GM23338 (cell line): ENCODE measurements around the gene CHCHD10. TPM values are rescaled to one million over a fixed set of nuclear protein-coding genes. Genes with fewer than 3 reads are reported as not detected.

Experiments
- ATAC-seq: fragments of 200-7000 bp; cut with Tn5 transposase; 3 replicates; pipeline ENCODE4 v1.9.1; 2020
- DNase-seq: peaks from one replicate; pipeline ENCODE4 v3.0.0-alpha.2; 2015; ENCODE audit warnings: low spot score
- H2AFZ ChIP-seq: fragments of 200-600 bp; sonication (generic); 2 replicates; pipeline ENCODE4 v1.8.0; 2016; ENCODE audit warnings: antibody characterized with exemption, mild to moderate bottlenecking, moderate library complexity
- H3F3A ChIP-seq: fragments of 200-600 bp; sonication (generic); replicated peaks from 2 replicates; pipeline ENCODE4 v1.8.0; 2017; ENCODE audit warnings: antibody characterized with exemption, mixed run types, low read depth
- H3K27ac ChIP-seq: fragments of 200-600 bp; sonication (generic); 2 replicates; pipeline ENCODE4 v1.6.1; 2016; ENCODE audit warnings: low read depth
- H3K27me3 ChIP-seq: fragments of 200-600 bp; sonication (generic); 2 replicates; pipeline ENCODE4 v1.8.0; 2016; ENCODE audit warnings: mild to moderate bottlenecking, mixed run types, moderate library complexity; ENCODE audit not compliant: insufficient read depth
- H3K36me3 ChIP-seq: fragments of 200-600 bp; sonication (generic); 2 replicates; pipeline ENCODE4 v1.8.0; 2016; ENCODE audit warnings: mild to moderate bottlenecking; ENCODE audit not compliant: insufficient read depth
- H3K4me1 ChIP-seq: fragments of 200-600 bp; sonication (generic); 2 replicates; pipeline ENCODE4 v1.8.0; 2016; ENCODE audit warnings: mild to moderate bottlenecking, moderate library complexity; ENCODE audit not compliant: insufficient read depth
- H3K4me2 ChIP-seq: fragments of 200-600 bp; sonication (generic); 2 replicates; pipeline ENCODE4 v1.7.1; 2017; ENCODE audit warnings: mixed run types
- H3K4me3 ChIP-seq: fragments of 200-600 bp; sonication (generic); 2 replicates; pipeline ENCODE4 v1.6.1; 2016; ENCODE audit warnings: mixed run types
- H3K79me2 ChIP-seq: fragments of 200-600 bp; sonication (generic); replicated peaks from 2 replicates; pipeline ENCODE4 v1.8.0; 2017; ENCODE audit warnings: mild to moderate bottlenecking; ENCODE audit not compliant: insufficient read depth
- H3K9me2 ChIP-seq: fragments of 200-600 bp; sonication (generic); 2 replicates; pipeline ENCODE4 v1.8.0; 2017; ENCODE audit not compliant: insufficient read depth
- H4K20me1 ChIP-seq: fragments of 200-600 bp; sonication (generic); replicated peaks from 2 replicates; pipeline ENCODE4 v1.8.0; 2017; ENCODE audit warnings: mild to moderate bottlenecking; ENCODE audit not compliant: insufficient read depth
- H3K27ac Mint-ChIP-seq: 2 replicates; pipeline ENCODE4 v1.8.0; 2020; ENCODE audit warnings: inconsistent platforms, mild to moderate bottlenecking, moderate library complexity, mixed read lengths
- H3K27me3 Mint-ChIP-seq: 3 replicates; pipeline ENCODE4 v1.8.0; 2022; ENCODE audit warnings: low read depth, mild to moderate bottlenecking, moderate library complexity, mixed read lengths, inconsistent platforms; ENCODE audit not compliant: insufficient read depth, poor library complexity
- H3K36me3 Mint-ChIP-seq: 3 replicates; pipeline ENCODE4 v1.8.0; 2021; ENCODE audit warnings: low read depth, mild to moderate bottlenecking, inconsistent platforms, moderate library complexity, mixed read lengths
- H3K4me1 Mint-ChIP-seq: 3 replicates; pipeline ENCODE4 v1.8.0; 2020; ENCODE audit warnings: mild to moderate bottlenecking, inconsistent platforms, mixed read lengths
- H3K4me3 Mint-ChIP-seq: 3 replicates; pipeline ENCODE4 v1.8.0; 2021; ENCODE audit warnings: moderate library complexity, mild to moderate bottlenecking, inconsistent platforms, mixed read lengths
- H3K9me3 Mint-ChIP-seq: 3 replicates; pipeline ENCODE4 v1.8.0; 2020; ENCODE audit warnings: moderate library complexity, mild to moderate bottlenecking, inconsistent platforms, mixed read lengths
- CTCF ChIP-seq, 2 experiments: fragments of 200-600 bp in 1 of 2; sonication (generic) in 1 of 2; conservative IDR thresholded peaks; 2 replicates each; pipeline versions ENCODE4 v1.5.1 to v1.6.1; 2016 to 2017; ENCODE audit warnings: antibody characterized with exemption in 2 of 2, low read depth in 2 of 2, mild to moderate bottlenecking in 2 of 2, moderate library complexity in 1 of 2
- ETS1 ChIP-seq: IDR thresholded peaks from 2 replicates; pipeline ENCODE4 v1.6.1; 2016; ENCODE audit warnings: antibody characterized with exemption
- EZH2 ChIP-seq: fragments of 200-600 bp; sonication (generic); IDR thresholded peaks from one replicate; pipeline ENCODE4 v1.8.0; 2017; ENCODE audit warnings: antibody characterized with exemption, mild to moderate bottlenecking, low read depth; ENCODE audit not compliant: unreplicated experiment
- EZH2phosphoT487 ChIP-seq: fragments of 200-600 bp; sonication (generic); IDR thresholded peaks from one replicate; pipeline ENCODE4 v1.8.1; 2018; ENCODE audit warnings: antibody characterized with exemption; ENCODE audit not compliant: unreplicated experiment
- JUNB ChIP-seq: IDR thresholded peaks from one replicate; pipeline ENCODE4 v1.6.1; 2016; ENCODE audit warnings: antibody characterized with exemption; ENCODE audit not compliant: unreplicated experiment
- NANOG ChIP-seq: IDR thresholded peaks from 2 replicates; pipeline ENCODE4 v1.6.1; 2016; ENCODE audit warnings: antibody characterized with exemption, borderline replicate concordance
- POLR2AphosphoS5 ChIP-seq: IDR thresholded peaks from 2 replicates; pipeline ENCODE4 v1.6.1; 2016; ENCODE audit warnings: antibody characterized with exemption, low read depth
- STAT1 ChIP-seq: IDR thresholded peaks from one replicate; pipeline ENCODE4 v1.6.1; 2016; ENCODE audit warnings: antibody characterized with exemption; ENCODE audit not compliant: unreplicated experiment
- ZNF114 ChIP-seq: fragments of 250-450 bp; sonication (Bioruptor Pico); IDR thresholded peaks from 2 replicates; pipeline ENCODE4 v1.5.0; 2020; ENCODE audit warnings: mild to moderate bottlenecking, moderate library complexity
- ZNF462 ChIP-seq: fragments of 250-450 bp; sonication (Bioruptor Pico); IDR thresholded peaks from 2 replicates; pipeline ENCODE4 v1.5.0; 2020; ENCODE audit warnings: mild to moderate bottlenecking, moderate library complexity
- polyA plus RNA-seq: library from polyadenylated mRNA; unstranded; fragments of >200 nt; fragmentation: Nextera tagmentation; extraction: Ambion mirVana; gene quantifications from 2 replicates; pipeline ENCODE4 v1.2.1, GENCODE V29; 2016
- total RNA-seq: library from RNA; depleted of rRNA; stranded (reverse); fragments of >200 nt; shearing (Covaris generic); gene quantifications from 2 replicates; pipeline ENCODE4 v1.2.3, GENCODE V29; 2014
- TF ChIP-seq, protein P1 (sequence below): IDR thresholded peaks from one replicate; pipeline ENCODE4 v1.6.1; 2018; ENCODE audit warnings: antibody characterized with exemption; ENCODE audit not compliant: unreplicated experiment

CHCHD10 gene
- total and polyA plus RNA-seq, 2 experiments from 2014 or later, result 11.4 to 101 TPM

GRCh38 chr22:23744001-23744400 is 23.8 kb downstream of the CHCHD10 start (continued):
- no peak for TF ChIP-seq ETS1
- TF ChIP-seq EZH2, result no peak
- TF ChIP-seq JUNB, result no peak
- TF ChIP-seq EZH2phosphoT487, result no peak
- no peak for TF ChIP-seq STAT1
- no peak for TF ChIP-seq POLR2AphosphoS5
- TF ChIP-seq NANOG, result no peak
- TF ChIP-seq ZNF114, result no peak

GRCh38 chr22:23743303-23743705 is 24.5 kb downstream of the CHCHD10 start:
- Histone ChIP-seq H3F3A (no peaks in the 10 kb centered on the region), H3K79me2 (no peaks in the 10 kb centered on the region), H3K27ac (no peak overlapping the region), H3K9me2 (no peaks in the 10 kb centered on the region), H3K36me3 (no peaks in the 10 kb centered on the region), H3K4me3 (no peak overlapping the region), H3K4me1 (no peaks in the 10 kb centered on the region), H4K20me1 (no peaks in the 10 kb centered on the region), H3K4me2 (no peak overlapping the region), H2AFZ (no peak overlapping the region), H3K27me3 (no peaks in the 10 kb centered on the region)
- peaks cover 20% of the 10 kb centered on the region for H3K36me3 Mint-ChIP-seq
- no peaks in the 10 kb centered on the region; the same call in 2 of the 3 replicates for H3K9me3 Mint-ChIP-seq
- no peak overlapping the region for H3K4me3 Mint-ChIP-seq
- ATAC-seq (no peak), DNase-seq (no peak)
- H3K27ac Mint-ChIP-seq, result no peak overlapping the region
- H3K27me3 Mint-ChIP-seq, result peaks cover 8% of the 10 kb centered on the region
- H3K4me1 Mint-ChIP-seq, result peaks cover 2% of the 10 kb centered on the region; the same call in 1 of the 3 replicates
- TF ChIP-seq EZH2 (no peak), ETS1 (no peak), POLR2AphosphoS5 (no peak), ZNF462 (CRISPR knock-in tag) (no peak), ZNF114 (no peak), EZH2phosphoT487 (no peak), CTCF (conservative IDR thresholded peaks at IDR 0.05; ENCODE audit: low read depth in 2 of 2) (no peak), STAT1 (no peak), JUNB (no peak)
- TF ChIP-seq, protein P1, sequence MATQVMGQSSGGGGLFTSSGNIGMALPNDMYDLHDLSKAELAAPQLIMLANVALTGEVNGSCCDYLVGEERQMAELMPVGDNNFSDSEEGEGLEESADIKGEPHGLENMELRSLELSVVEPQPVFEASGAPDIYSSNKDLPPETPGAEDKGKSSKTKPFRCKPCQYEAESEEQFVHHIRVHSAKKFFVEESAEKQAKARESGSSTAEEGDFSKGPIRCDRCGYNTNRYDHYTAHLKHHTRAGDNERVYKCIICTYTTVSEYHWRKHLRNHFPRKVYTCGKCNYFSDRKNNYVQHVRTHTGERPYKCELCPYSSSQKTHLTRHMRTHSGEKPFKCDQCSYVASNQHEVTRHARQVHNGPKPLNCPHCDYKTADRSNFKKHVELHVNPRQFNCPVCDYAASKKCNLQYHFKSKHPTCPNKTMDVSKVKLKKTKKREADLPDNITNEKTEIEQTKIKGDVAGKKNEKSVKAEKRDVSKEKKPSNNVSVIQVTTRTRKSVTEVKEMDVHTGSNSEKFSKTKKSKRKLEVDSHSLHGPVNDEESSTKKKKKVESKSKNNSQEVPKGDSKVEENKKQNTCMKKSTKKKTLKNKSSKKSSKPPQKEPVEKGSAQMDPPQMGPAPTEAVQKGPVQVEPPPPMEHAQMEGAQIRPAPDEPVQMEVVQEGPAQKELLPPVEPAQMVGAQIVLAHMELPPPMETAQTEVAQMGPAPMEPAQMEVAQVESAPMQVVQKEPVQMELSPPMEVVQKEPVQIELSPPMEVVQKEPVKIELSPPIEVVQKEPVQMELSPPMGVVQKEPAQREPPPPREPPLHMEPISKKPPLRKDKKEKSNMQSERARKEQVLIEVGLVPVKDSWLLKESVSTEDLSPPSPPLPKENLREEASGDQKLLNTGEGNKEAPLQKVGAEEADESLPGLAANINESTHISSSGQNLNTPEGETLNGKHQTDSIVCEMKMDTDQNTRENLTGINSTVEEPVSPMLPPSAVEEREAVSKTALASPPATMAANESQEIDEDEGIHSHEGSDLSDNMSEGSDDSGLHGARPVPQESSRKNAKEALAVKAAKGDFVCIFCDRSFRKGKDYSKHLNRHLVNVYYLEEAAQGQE, result no peak
